ENCODE data around the gene TMTC2.

- TF ChIP-seq LARP7 (IDR thresholded peaks at IDR 0.05), result no peak
- no peak for TF ChIP-seq KAT2A (conservative IDR thresholded peaks at IDR 0.05; ENCODE audit: control insufficient read depth, low read depth, low read length)
- no peak for TF ChIP-seq EZH2 (IDR thresholded peaks at IDR 0.05; ENCODE audit: borderline replicate concordance, control insufficient read depth, low read depth, low read length)
- no peak for TF ChIP-seq ATF2 (IDR thresholded peaks at IDR 0.05; ENCODE audit: low read length)
- no peak for TF ChIP-seq POLR2AphosphoS5 (IDR thresholded peaks at IDR 0.05; ENCODE audit: low read length)
- TF ChIP-seq, protein P1, sequence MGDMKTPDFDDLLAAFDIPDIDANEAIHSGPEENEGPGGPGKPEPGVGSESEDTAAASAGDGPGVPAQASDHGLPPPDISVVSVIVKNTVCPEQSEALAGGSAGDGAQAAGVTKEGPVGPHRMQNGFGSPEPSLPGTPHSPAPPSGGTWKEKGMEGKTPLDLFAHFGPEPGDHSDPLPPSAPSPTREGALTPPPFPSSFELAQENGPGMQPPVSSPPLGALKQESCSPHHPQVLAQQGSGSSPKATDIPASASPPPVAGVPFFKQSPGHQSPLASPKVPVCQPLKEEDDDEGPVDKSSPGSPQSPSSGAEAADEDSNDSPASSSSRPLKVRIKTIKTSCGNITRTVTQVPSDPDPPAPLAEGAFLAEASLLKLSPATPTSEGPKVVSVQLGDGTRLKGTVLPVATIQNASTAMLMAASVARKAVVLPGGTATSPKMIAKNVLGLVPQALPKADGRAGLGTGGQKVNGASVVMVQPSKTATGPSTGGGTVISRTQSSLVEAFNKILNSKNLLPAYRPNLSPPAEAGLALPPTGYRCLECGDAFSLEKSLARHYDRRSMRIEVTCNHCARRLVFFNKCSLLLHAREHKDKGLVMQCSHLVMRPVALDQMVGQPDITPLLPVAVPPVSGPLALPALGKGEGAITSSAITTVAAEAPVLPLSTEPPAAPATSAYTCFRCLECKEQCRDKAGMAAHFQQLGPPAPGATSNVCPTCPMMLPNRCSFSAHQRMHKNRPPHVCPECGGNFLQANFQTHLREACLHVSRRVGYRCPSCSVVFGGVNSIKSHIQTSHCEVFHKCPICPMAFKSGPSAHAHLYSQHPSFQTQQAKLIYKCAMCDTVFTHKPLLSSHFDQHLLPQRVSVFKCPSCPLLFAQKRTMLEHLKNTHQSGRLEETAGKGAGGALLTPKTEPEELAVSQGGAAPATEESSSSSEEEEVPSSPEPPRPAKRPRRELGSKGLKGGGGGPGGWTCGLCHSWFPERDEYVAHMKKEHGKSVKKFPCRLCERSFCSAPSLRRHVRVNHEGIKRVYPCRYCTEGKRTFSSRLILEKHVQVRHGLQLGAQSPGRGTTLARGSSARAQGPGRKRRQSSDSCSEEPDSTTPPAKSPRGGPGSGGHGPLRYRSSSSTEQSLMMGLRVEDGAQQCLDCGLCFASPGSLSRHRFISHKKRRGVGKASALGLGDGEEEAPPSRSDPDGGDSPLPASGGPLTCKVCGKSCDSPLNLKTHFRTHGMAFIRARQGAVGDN (IDR thresholded peaks at IDR 0.05), result no peak
These were observed 185.4 kb downstream of the TMTC2 start for GRCh38 chr12:82872088-82872487.

Measured in GM12878 (cell line).